ENCODE measurements around the gene CCDC6.

DNA sequence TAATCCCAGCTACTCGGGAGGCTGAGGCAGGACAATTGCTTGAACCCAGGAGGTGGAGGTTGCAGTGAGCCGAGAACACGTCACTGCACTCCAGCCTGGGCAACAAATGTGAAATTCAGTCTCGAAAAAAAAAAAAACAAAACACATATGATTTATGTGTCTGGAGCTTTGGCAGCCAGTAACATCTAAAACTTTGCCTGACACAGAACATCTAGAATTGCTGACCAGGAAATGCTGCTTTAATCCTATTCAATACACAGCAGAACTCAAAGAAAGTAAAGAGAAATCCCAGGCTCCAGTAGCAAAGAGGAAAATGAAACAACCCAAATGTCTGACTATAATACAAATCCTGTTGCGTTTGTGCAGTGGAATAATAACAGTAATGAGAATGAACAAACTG, 4.5 kb upstream of the CCDC6 start:
- TF ChIP-seq, protein P1, sequence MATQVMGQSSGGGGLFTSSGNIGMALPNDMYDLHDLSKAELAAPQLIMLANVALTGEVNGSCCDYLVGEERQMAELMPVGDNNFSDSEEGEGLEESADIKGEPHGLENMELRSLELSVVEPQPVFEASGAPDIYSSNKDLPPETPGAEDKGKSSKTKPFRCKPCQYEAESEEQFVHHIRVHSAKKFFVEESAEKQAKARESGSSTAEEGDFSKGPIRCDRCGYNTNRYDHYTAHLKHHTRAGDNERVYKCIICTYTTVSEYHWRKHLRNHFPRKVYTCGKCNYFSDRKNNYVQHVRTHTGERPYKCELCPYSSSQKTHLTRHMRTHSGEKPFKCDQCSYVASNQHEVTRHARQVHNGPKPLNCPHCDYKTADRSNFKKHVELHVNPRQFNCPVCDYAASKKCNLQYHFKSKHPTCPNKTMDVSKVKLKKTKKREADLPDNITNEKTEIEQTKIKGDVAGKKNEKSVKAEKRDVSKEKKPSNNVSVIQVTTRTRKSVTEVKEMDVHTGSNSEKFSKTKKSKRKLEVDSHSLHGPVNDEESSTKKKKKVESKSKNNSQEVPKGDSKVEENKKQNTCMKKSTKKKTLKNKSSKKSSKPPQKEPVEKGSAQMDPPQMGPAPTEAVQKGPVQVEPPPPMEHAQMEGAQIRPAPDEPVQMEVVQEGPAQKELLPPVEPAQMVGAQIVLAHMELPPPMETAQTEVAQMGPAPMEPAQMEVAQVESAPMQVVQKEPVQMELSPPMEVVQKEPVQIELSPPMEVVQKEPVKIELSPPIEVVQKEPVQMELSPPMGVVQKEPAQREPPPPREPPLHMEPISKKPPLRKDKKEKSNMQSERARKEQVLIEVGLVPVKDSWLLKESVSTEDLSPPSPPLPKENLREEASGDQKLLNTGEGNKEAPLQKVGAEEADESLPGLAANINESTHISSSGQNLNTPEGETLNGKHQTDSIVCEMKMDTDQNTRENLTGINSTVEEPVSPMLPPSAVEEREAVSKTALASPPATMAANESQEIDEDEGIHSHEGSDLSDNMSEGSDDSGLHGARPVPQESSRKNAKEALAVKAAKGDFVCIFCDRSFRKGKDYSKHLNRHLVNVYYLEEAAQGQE (IDR thresholded peaks at IDR 0.05; ENCODE audit: borderline replicate concordance): no peak
- TF ChIP-seq CTCF (IDR thresholded peaks at IDR 0.05; ENCODE audit: poor library complexity, severe bottlenecking): no peak
- TF ChIP-seq TAF1 (IDR thresholded peaks at IDR 0.05; ENCODE audit: low read depth): no peak
- TF ChIP-seq EZH2 (IDR thresholded peaks at IDR 0.05; ENCODE audit: borderline replicate concordance, insufficient read depth, low read length, poor library complexity, severe bottlenecking): no peak
- no peak for TF ChIP-seq MXI1 (conservative IDR thresholded peaks at IDR 0.05; ENCODE audit: poor library complexity, severe bottlenecking)
- TF ChIP-seq RAD21 (conservative IDR thresholded peaks at IDR 0.05): no peak
- TF ChIP-seq POLR2AphosphoS5 (IDR thresholded peaks at IDR 0.05): no peak

All from neural cell (in vitro differentiated cells).